HepG2 (cell line): ENCODE data around the gene PLA2G4A. TPM values are rescaled to one million over a fixed set of nuclear protein-coding genes. Genes with fewer than 3 reads are reported as not detected.
"Not testable (repeated sequence)": the region's sequence is repeated elsewhere in the genome, so short reads cannot be mapped to it uniquely, and the experiment has no call there.

Experiments
- ATAC-seq: fragments of 200-7000 bp; cut with Tn5 transposase; 3 replicates; pipeline ENCODE4 v1.9.1; 2020; ENCODE audit warnings: mild to moderate bottlenecking, moderate library complexity
- BruUV-seq: library from RNA; stranded (reverse); fragments of 400-500 nt; replicated peaks from 2 replicates; lab custom pipeline; 2021; lab: Mats Ljungman, UMichigan
- CTCF ChIA-PET: fragments of 300-600 bp; formaldehyde crosslinking; extraction: SDS; loops from one replicate; lab custom pipeline; 2021; ENCODE audit warnings: low total read pairs, inconsistent platforms, low intra/inter-chr PET ratio; lab: Yijun Ruan, JAX
- POLR2A ChIA-PET: fragments of 350-600 bp; sonication (Branson Sonifier 250); formaldehyde crosslinking; loops from one replicate; lab custom pipeline; 2020; ENCODE audit warnings: antibody characterized with exemption, inconsistent platforms; lab: Yijun Ruan, JAX
- DNase-seq: peaks from one replicate; pipeline ENCODE4 v3.0.0-alpha.2; 2015; ENCODE audit warnings: low spot score
- FAIRE-seq: peaks from 3 replicates; lab custom pipeline; 2011; peaks lifted over from hg19 to GRCh38; lab: Jason Lieb, UNC
- H2AFZ ChIP-seq: one replicate; pipeline ENCODE4 v1.6.1; 2011; ENCODE audit warnings: low read length, inconsistent platforms
- H3K27ac ChIP-seq: fragments of 300-600 bp; 3 replicates; pipeline ENCODE4 v1.8.0; 2011; ENCODE audit warnings: mixed run types, mild to moderate bottlenecking, mixed read lengths, low read length, inconsistent platforms; ENCODE audit not compliant: insufficient read depth; ENCODE audit errors: extremely low read length
- H3K27me3 ChIP-seq, 2 experiments: fragments of 200-600 bp in 1 of 2; 2 replicates in 1 of 2; 3 replicates in 1 of 2; pipeline versions ENCODE4 v1.6.0 to v1.8.0; 2011; ENCODE audit warnings: low read length in 2 of 2, mild to moderate bottlenecking in 2 of 2, moderate library complexity in 2 of 2, inconsistent platforms in 1 of 2; ENCODE audit not compliant: insufficient read depth in 2 of 2, control insufficient read depth in 1 of 2
- H3K36me3 ChIP-seq, 2 experiments: fragments of 200-600 bp in 1 of 2; replicated peaks in 1 of 2; 2 replicates in 1 of 2; 3 replicates in 1 of 2; pipeline versions ENCODE4 v1.5.1 to v1.8.0; 2011; ENCODE audit warnings: low read length in 2 of 2, inconsistent platforms in 1 of 2; ENCODE audit not compliant: insufficient read depth in 2 of 2, control insufficient read depth in 1 of 2
- H3K4me1 ChIP-seq: 2 replicates; pipeline ENCODE4 v1.5.1; 2012; ENCODE audit warnings: low read length, inconsistent platforms; ENCODE audit not compliant: insufficient read depth
- H3K4me2 ChIP-seq: 2 replicates; pipeline ENCODE4 v1.6.0; 2011; ENCODE audit warnings: low read depth, low read length, inconsistent platforms
- H3K4me3 ChIP-seq, 3 experiments: fragments of 200-600 bp in 1 of 3; sonication (generic), shearing (Covaris generic) in 1 of 3; replicated peaks in 1 of 3; 2 replicates each; pipeline ENCODE4 v1.5.1; 2011 to 2016; ENCODE audit warnings: low read length in 3 of 3, inconsistent platforms in 2 of 3, low read depth in 2 of 3, mild to moderate bottlenecking in 2 of 3, control low read depth in 1 of 3, mixed read lengths in 1 of 3; ENCODE audit not compliant: insufficient read depth in 1 of 3
- H3K79me2 ChIP-seq: one replicate; pipeline ENCODE4 v1.6.1; 2011; ENCODE audit warnings: low read length, inconsistent platforms; ENCODE audit not compliant: insufficient read depth
- H3K9ac ChIP-seq: 2 replicates; pipeline ENCODE4 v1.6.0; 2011; ENCODE audit warnings: mild to moderate bottlenecking, low read depth, low read length, inconsistent platforms; ENCODE audit not compliant: insufficient read depth
- H3K9me3 ChIP-seq: 2 replicates; pipeline ENCODE4 v1.5.1; 2012; ENCODE audit warnings: mild to moderate bottlenecking, low read length
- H4K20me1 ChIP-seq: 2 replicates; pipeline ENCODE4 v1.6.0; 2011; ENCODE audit warnings: inconsistent platforms, mild to moderate bottlenecking, low read length, moderate library complexity; ENCODE audit not compliant: insufficient read depth
- AGO2 ChIP-seq: fragments of 200-400 bp; formaldehyde crosslinking; optimal IDR thresholded peaks from 2 replicates; pipeline ENCODE3; 2017; ENCODE audit warnings: mild to moderate bottlenecking, low read depth, low read length, moderate library complexity
- KAT2B ChIP-seq: fragments of 150-350 bp; IDR thresholded peaks from 2 replicates; pipeline ENCODE4 v1.6.1; 2014; ENCODE audit warnings: low read depth, low read length, borderline replicate concordance
- MIER3 ChIP-seq: IDR thresholded peaks from 2 replicates; pipeline ENCODE4 v1.6.1; 2016; ENCODE audit warnings: missing compliant biosample characterization, borderline replicate concordance
- PATZ1 ChIP-seq: sonication (generic); formaldehyde crosslinking; IDR thresholded peaks from 2 replicates; pipeline ENCODE4 v1.4.0; 2020; ENCODE audit warnings: missing genetic modification reagents
- THRA ChIP-seq: sonication (generic); formaldehyde crosslinking; IDR thresholded peaks from 2 replicates; pipeline ENCODE4 v1.4.0; 2020; ENCODE audit warnings: missing genetic modification reagents, borderline replicate concordance
- ZNF704 ChIP-seq: sonication (generic); formaldehyde crosslinking; IDR thresholded peaks from 2 replicates; pipeline ENCODE4 v1.8.1; 2023; ENCODE audit warnings: mild to moderate bottlenecking, inconsistent platforms, moderate library complexity, missing genetic modification reagents, borderline replicate concordance
- ZNF878 ChIP-seq: sonication (generic); formaldehyde crosslinking; IDR thresholded peaks from 2 replicates; pipeline ENCODE4 v1.8.1; 2023; ENCODE audit warnings: mild to moderate bottlenecking, missing genetic modification reagents, moderate library complexity
- WGBS: methylation state at CpG from one replicate; pipeline ENCODE4 v1.1.6; 2017; ENCODE audit warnings: low lambda C conversion rate; 5-methylcytosine and 5-hydroxymethylcytosine counted together
- in situ Hi-C: cut with HindIII; loops from 2 replicates; pipeline ENCODE4 v1.10.0; 2017; ENCODE audit warnings: low pct_unique_long_range_greater_than_20kb; ENCODE audit not compliant: extremely low pct_ligation_motif_present
- intact Hi-C: fragments of 100-400 bp; cut with micrococcal nuclease; formaldehyde crosslinking; loops from one replicate; pipeline ENCODE4 v1.10.0; 2022; ENCODE audit not compliant: unreplicated experiment
- polyA plus RNA-seq, 8 experiments: library from polyadenylated mRNA; depleted of rRNA in 3 of 8; stranded (reverse) in 7 of 8; unstranded in 1 of 8; fragments of >200 nt; fragmentation: Illumina TruSeq in 4 of 8; extraction: Trizol in 4 of 8; gene quantifications; 2 replicates each; pipeline versions ENCODE4 v1.2.1 to v1.2.3, GENCODE V29; 2011 to 2016; ENCODE audit warnings: low read depth in 4 of 8, missing spikeins in 1 of 8, mixed read lengths in 1 of 8; ENCODE audit not compliant: insufficient read depth in 1 of 8
- total RNA-seq, 5 experiments: library from RNA; depleted of rRNA; stranded (reverse); fragments of >200 nt; fragmentation: Illumina TruSeq; extraction: Trizol; gene quantifications; 2 replicates each; pipeline ENCODE4 v1.2.3, GENCODE V29; 2016; ENCODE audit warnings: low read depth in 1 of 5

The PLA2G4A gene
- total and polyA plus RNA-seq, 2 of the 13 experiments (the other 11 are each of a cell fraction or from before 2014, with no cell fraction given) = not detected

GRCh38 chr1:186915555-186915954, 86.8 kb downstream of the PLA2G4A start:
- H3K36me3 ChIP-seq = no peaks in the 10 kb centered on the region
- FAIRE-seq (no peak), DNase-seq (no peak), ATAC-seq (no peak)
- H3K4me3 ChIP-seq = no peak overlapping the region
- H3K9me3 ChIP-seq = no peaks in the 10 kb centered on the region
- no peak overlapping the region for H2AFZ ChIP-seq
- 0% methylated on average over 4 of the region's 4 CpGs for WGBS
- in situ Hi-C loops (no loop called here), intact Hi-C loops (no loop called here)
- no peaks in the 10 kb centered on the region; a peak in 1 of 5 replicates for H3K27me3 ChIP-seq
- H3K27ac ChIP-seq = no peak overlapping the region
- no peaks in the 10 kb centered on the region for H3K4me1 ChIP-seq
- TF ChIP-seq ZNF704 (CRISPR knock-in tag) (no peak), ZNF878 (no peak), AGO2 (no peak), MIER3 (CRISPR knock-in tag) (no peak), PATZ1 (no peak), KAT2B (no peak), THRA (no peak)
- no peak overlapping the region for H3K9ac ChIP-seq
- no peaks in the 10 kb centered on the region for H4K20me1 ChIP-seq
- H3K79me2 ChIP-seq = no peaks in the 10 kb centered on the region
- POLR2A ChIA-PET = no interaction called here
- H3K4me2 ChIP-seq = no peak overlapping the region
- no TSS peak for BruUV-seq
- CTCF ChIA-PET = no interaction called here

- BruUV-seq, DNase-seq, in situ Hi-C loops, ATAC-seq, H2AFZ ChIP-seq, H3K9ac ChIP-seq, H3K27me3 ChIP-seq, H3K4me3 ChIP-seq, intact Hi-C loops, POLR2A ChIA-PET, CTCF ChIA-PET, H3K27ac ChIP-seq, H3K36me3 ChIP-seq, H3K9me3 ChIP-seq, H3K79me2 ChIP-seq, H3K4me1 ChIP-seq, H4K20me1 ChIP-seq, H3K4me2 ChIP-seq, FAIRE-seq: not testable (repeated sequence)
- 47% methylated on average over 13 of the region's 14 CpGs for WGBS
Observed at GRCh38 chr1:186917106-186917786, 88.5 kb downstream of the PLA2G4A start.

- CTCF ChIA-PET = not testable (repeated sequence)
Observed at GRCh38 chr1:186921386-186921785, 92.6 kb downstream of the PLA2G4A start.

More at GRCh38 chr1:186921386-186921785, 92.6 kb downstream of the PLA2G4A start:
- H3K9ac ChIP-seq, H4K20me1 ChIP-seq, ATAC-seq, POLR2A ChIA-PET, H3K4me3 ChIP-seq, H3K36me3 ChIP-seq, H3K27me3 ChIP-seq, intact Hi-C loops, H3K4me2 ChIP-seq, H2AFZ ChIP-seq, DNase-seq, H3K79me2 ChIP-seq, in situ Hi-C loops, H3K9me3 ChIP-seq, FAIRE-seq, H3K4me1 ChIP-seq, H3K27ac ChIP-seq, BruUV-seq: not testable (repeated sequence)
- WGBS = 45% methylated on average over 5 of the region's 5 CpGs
